ENCODE results near the gene COLEC11.
A peak's percentile ranks its signal among the peaks of the same experiment; 100 is the strongest.
"Not testable (repeated sequence)": the region's sequence is repeated elsewhere in the genome, so short reads cannot be mapped to it uniquely, and the experiment has no call there.

The COLEC11 gene

DNA sequence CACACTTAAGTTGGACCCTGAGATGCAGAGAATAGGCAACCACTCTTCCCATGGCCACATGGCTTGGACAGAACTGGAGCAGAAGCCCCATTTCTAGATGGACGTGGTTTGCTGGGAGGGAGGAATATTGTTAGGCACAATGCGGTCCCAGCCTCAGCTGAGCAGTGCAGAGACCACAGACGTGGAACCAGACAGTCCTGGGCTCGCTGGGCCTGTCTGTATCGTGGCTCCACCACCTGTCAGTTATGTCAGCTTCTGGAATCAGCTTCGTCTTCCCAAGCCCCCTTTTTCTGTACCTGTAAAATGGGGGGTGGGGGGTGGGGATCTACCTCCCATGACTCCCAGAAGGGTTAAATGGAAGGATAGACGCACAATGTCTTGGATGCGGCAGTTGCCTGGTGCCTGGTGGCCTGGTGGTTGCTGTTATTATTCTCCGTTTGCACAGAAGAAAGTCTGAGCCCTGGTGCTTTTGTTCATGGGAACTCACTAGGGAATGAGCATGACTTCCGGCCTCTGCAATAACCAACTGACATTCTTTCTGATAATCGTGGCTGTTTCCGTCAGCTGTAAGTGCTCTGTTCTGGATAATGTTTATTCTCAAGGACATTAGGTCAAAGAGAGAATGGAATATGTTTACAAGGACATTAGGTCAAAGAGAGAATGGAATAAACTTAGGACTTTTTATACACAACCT lies 31.4 kb downstream of the COLEC11 start:
- no peak for DNase-seq

DNA sequence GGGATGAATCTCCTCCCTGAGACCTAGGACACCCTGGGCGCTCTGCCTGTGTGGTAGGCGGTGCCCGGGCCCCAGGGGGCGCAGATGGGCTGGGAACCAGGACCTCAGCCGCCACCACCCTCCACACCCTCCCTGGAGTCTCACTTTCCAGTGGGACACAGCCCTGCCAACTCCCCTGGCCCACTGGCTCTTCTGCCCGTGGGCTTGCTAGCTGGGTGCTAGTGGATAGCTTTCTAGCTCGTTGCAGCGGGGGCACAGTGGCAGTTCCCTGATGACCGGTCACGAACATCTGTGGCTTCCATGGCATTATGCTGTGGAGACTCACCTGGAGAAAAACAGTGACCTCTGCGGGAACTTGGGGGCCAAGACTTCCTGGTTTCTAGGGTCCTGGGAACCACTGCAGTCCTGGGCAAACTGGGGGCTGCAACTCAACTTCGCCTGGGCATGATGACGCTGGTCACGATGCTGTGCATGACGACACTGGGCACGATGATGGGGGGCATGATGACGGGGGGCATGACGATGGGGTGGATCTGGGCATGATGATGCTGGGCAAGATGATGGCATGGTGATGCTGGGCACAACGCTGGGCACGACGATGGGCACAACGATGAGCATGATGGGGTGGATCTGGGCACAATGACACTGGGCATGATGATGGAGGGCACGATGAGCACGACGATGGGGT lies 32.0 kb downstream of the COLEC11 start:
- no peak for DNase-seq

DNA sequence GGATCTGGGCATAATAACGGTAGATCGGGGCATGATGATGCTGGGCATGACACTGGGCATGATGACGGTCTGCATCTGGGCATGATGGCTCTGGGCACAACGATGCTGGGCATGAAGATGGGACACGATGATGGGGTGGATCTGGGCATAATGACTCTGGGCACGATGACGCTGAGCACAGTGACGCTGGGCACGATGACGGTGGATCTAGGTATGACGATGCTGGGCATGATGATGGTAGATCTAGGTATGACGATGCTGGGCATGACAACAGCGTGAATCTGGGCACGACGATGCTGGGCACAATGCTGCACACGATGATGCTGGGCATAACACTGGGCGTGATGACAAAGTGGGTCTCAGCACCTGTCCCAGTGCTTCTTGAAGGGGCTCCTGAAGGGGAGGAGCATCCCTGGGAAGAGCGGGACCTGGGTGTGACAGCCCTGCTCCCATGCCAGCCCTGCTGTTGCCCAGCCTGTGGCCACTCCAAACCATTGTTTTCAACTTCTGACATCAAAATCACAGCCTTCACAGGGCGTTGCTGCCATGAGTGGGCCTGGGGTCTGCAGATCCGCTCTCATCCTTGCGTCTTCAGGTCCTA lies 32.7 kb downstream of the COLEC11 start:
- no peak for DNase-seq

DNA sequence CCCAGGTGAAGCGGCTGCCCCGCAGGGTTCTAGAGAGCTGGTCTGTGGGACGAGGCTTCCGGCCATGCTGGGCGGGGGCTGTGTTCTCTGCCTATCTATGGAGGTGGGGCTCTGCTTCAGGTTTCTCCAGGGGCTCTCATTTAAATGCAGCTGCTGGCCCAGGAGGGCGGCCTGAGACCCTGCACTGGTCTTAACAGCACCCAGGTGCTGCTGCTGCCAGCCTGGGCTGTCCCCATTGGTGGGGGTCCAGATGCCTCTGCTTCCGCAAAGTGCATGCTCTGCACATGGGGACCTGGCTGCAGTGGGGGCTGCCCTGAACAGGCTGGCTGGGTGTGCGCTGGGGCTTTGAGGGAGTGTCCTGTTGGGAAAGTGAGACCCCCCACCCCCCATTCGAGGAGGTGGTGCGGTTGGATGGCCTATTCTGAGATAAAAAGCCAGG lies 33.3 kb downstream of the COLEC11 start:
- DNase-seq: no peak

DNA sequence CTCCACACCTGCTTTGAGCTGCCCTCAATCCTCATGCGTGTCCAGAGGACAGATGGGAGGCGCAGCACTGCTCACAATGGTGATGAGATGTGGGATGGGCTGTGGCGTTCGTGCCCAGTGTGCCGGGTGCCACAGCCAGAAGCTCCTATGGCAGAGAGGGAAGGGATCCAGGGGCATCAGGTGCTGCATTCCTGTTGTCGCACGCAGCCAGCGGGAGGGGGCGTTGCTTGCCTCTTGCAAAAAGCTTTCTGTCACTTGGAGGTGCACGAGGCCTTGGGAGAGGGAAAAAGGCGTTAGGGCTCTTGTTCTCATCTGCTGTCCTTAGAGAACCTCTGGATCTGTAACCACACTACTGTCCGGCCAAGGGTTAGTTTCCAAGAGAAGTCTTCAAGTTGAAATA lies 33.9 kb downstream of the COLEC11 start:
- no peak for DNase-seq

DNA sequence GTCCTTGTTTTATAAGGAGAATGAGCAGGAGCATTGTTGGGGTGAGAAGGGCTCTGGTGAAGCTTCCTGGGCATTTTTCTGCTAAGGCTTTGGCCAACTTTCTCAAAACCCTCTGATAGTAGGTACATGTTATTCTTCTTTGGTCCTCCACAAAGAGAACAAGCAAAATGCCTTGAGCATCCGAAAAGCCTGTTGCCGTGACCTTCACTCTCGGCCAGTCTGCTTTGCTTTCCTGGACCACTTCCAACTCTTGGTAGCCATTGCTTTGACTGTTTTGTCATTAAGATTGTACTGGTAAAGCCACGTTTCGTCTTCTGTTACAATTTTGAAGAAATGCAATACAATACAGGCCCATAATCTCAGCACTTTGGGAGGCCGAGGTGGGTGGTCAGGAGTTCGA lies 35.7 kb downstream of the COLEC11 start:
- DNase-seq: no peak

DNA sequence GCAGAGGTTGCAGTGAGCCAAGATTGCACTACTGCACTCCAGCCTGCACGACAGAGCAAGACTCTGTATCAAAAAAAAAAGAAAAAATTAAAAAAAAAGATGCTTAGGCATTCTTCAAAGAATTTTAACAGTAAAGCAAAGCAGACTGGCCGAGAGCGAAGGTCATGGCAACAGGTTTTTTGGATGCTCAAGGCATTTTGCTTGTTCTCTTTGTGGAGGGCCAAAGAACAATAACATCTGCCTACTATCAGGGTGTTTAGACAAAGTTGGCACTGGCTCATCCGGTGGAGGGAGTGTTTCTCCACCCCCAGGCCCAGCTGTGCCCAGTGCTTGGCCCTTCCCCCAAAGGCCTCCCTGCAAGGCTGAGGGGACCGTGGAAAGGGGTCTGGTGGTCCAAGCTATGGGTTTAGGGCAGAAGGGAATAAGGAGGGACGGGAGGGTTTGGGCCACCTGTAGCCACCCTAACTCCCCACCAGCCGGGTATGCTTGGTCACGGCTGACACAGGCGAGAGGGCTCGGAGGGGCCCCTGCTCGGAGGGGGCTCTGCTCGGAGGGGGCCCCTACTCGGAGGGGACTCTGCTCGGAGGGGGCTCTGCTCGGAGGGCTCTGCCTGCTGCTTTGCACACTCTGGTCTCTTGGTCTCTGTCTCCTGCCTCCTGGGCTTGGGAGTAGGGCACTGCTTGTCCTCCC lies 36.4 kb downstream of the COLEC11 start:
- no peak for DNase-seq

DNA sequence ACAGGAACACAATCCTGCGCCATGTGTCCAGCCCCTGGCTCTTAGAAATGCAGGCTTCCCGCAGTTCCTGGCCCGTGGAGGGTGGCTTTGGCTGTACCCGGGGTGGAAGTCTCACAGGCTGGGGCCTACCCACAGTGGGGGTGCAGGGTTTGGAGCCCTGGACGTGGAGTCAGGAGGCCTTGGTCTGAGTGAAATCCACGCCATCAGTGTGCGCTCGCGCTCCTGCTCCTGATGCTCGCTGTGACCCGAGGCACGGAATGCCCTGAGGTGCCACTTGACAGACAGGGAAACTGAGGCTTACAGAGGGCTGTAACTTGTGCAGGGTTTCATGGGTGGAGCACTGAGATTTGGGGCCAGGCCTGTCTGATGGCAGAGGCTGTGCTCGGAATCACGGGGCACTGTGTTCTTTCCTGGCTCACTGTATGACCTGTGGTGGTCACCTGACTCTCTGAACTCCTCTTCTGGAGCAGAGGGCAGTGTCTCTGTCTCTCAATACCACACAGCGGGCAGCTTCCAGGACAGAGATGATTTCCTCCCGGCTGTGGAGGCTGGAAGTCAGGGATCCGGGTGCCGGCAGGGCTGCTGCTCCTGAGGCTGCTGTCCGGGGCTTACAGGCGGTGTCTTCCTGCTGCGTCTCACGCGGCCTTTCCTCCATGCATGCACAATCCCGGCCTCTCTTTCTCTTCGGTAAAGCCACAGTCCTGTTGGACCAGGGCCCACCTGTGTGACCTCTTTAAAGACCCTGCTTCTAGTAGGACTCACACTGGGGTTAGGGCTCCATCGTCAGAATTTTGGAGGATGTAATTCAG lies 37.1 kb downstream of the COLEC11 start:
- DNase-seq: no peak

DNA sequence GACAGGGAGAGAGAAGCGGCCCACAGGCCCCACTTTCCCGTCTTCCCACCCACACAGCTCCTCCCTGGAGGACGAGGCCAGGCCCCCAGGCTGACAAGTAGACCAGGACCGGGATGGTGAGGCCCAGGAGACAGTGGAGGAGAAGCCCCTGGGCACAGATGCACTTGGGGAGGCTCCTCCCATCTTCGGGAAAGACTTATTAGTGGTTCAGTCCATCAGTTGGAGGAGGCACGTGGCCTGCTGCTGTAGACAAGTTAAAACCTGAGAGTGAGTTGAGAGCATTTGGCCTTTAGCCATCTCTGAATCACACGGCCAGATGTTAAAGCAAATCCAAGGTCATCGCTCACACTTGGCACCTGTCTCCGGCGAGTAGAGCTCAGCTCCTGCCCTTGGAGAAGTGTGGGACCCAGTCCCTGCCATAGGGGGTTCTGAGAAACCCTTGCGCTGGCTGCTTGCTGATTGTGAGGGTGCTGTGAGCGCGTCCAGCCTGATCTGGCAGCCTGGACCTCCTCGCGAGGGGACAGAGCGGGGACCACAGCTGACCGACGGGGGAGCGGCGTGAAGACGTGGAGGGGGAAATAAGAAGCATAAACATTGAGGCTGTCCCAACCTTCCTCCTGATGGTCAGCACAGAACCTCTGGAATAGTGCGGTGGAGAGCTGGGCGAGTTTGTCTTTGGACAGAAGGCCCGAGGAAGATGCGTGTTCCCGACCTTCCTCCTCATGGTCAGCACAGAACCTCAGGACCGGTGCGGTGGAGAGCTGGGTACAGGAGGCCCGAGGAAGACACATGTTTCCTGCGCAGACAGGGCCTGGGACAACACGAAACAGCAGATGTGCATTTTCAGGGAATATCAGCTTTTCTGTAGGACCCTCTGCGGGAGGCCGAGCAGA lies 38.4 kb downstream of the COLEC11 start:
- no peak for DNase-seq

DNA sequence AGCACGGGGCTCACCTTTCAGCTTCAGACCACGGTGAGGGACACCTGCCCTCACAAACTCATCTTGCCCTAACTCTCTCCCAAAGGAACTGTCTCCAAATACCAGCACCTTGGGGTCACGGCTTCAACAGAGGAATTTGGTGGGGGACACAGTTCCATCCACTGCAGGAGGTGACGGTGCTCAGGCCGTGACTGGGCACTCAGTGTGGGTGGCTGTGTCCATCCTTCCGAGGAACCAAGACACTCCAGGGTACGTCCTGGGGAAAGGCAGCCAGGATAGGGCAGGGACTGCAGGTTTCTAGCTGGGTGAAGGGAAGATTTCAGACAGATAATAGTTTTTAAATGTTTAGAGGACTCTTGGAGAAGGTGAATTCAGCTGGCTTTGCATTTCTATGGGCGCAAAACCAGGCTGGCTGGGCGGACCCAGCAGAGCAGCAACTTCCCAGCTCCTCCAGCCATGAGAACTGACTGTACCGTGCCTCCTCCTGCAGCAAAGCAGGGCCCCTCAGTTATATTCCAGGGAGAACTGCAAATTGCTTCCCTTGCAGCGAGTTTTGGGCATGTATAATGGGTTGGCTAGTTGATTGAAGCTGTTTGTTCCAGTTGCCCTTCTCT lies 39.2 kb downstream of the COLEC11 start:
- DNase-seq: no peak

DNA sequence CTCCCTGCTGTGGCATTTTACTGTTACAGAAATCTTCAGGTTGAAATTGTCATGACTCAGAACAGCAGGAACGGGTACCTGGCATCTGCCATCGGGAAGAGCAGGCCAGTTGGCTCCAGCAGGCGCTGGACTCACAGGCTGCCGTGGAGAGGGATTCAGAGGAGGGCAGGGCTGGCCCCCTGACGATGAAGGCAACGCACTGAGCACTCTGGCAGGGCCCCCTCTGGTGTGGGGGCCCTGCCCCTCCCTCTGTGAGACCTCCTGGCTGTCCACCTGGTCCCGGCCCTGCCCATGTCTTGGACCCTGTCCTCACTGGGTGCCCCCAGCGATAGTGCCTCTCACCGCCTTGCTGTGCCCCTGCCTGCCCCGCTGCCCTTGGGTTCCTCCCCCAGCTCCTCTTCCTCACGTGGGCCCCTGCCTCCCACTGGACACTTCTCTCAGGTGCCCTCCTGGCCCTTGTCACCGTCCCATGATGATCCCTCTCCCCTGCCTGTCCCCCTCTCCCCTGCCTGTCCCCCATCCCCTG lies 39.7 kb downstream of the COLEC11 start:
- no peak for DNase-seq

DNA sequence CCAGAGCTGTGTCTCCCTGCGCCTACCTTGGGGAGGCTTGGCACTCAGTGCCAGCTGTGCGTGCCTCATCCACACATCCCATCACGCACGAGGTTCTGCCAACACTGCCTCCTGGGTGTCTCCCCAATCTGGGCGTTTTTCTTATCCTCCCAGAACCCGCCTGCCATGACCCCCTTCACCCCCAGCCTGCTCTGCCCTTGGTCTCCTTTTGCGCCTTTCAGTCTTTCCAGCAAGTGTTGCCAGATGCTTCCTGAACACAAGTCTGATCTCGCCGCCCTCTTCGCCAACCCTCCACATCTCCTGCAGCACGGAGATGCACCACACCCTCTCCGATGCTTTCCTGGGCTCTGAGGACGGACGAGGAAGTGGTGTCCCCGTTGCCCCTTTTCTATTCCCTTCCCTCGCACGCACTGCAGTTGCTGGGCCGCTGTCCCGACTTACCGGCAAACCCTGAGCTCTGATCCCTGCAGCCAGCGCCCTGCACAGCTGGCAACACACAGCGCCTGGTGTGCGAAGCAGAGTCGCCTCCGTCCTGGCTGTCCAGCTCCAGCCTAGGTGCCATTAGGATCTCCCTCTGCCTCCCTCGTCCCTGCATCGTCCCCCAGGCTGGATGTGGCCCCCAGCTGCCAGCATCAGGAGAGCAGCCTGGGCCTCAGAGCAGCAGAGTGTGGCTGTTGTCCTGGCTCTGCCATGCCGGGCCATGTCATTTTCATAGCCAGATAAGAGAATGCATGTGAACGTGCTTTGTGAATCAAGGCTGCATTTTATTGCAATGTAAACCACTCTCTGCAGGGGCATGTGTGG lies 40.5 kb downstream of the COLEC11 start:
- no peak for DNase-seq

DNA sequence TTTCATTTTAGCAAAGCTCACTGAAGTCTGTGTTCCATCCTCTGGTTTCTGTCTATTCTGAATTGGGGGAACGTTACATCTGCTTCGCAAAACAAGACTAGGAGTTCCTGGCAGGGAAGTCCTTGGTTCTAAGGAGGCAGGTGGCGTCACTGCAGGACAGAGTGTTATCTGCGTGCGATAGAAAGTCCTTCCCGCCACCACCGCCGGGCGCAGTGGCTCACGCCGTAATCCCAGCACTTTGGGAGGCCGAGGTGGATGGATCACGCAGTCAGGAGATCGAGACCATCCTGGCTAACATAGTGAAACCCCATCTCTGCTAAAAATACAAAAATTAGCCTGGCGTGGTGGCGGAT lies 41.0 kb downstream of the COLEC11 start:
- not testable (repeated sequence) for DNase-seq

DNA sequence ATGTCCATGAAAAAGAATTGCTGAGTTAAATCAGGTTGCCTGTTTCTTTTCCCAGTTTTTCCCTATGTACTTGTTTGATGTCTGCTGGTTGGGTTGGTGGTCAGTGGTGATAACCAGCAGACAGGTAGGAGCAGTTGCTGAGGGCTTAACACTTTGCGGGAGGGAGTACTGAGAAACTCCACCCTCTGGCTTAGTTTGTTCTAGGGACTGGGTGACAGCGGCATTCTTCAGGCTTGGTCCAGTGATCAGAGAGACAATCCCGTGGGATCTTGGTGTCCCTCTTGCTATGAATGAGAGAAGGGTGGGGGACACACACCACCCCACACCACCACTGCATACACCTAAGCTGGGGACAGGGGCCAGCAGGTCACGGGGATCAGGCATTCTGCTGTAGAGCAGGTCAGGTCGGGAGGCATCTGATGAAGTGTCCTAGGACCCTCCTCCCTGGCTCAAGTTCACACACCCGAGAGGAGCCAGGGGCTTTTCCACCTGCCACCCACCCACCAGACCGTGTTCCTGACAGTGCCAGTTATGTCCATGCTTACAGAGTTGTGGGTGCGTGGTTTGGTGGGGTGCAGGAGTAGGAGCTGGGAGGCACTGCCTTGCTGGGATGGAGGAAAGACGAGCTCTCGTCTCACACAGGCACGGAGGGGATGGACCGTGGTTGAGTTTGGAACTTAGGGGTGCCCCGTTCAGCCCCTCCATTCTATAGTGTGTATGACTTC lies 41.8 kb downstream of the COLEC11 start:
- no peak for DNase-seq

DNA sequence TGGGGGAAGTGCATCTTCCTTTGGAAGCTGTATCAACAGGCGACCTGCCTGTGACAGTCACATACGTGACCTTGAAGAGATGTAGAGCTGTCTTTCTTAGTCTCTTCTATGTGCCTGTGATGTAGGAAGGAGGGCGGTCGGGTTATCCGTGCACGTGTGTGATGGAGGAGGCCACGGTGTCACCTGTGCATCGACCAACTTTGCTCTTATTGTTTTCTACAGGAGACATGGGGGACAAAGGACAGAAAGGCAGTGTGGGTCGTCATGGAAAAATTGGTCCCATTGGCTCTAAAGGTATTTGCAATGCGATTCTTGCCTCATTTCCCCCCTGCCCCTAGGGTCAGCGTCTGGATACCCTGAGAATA lies 42.4 kb downstream of the COLEC11 start:
- DNase-seq: no peak

DNA sequence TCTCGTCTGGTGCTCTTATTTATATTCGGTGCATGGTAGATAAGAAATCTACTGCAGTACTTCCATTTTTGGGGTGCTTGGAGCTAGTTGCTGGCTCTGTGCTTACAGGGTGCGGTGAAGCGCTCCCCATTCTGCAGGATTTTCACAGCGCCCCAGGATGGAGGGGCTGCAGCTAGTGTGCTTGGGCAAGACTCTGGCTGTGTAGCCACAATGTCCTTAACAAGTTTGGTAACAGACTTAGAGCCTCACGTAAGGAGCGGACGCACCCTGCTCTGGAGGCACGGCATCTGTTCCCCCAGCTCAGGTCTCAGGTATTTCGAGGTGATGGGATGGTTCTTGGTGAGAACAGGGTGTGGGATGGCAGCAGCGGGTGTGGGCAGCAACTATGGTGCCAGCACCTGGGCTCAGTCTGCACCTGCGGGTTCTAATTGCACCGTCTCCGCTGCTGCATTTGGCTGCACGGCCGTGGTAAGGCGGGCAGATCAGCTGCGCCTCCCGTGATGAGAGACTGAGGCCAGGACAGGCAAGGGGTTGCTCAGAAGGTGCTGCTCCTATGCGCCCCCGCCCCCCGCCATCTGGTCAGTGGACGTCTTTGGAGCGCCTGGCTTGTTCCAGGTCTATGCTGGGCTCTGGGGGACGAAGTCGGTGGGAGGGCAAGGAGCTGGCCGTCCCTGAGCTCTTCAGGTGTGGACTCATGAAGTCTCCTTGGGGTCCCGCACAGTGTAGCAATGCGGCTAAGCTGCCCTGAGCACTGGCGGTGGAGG lies 43.0 kb downstream of the COLEC11 start:
- DNase-seq: no peak

DNA sequence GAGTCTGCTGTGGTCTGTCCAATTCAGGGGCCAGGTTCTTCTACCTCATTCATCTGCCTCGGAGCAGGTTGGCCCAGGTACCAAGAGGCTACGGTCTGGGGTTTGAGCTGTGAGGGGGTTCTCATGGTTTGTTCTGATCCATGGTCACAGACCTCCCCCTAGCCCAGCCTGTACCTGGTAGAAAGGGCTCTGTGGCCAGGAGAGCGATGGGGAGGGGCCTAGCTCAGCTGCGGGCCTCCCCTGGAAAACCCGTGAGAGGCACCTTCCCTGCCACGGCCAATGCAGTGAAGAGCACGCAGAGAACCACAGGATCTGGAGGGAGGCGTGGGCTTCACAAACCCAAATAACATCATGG lies 43.5 kb downstream of the COLEC11 start:
- peak; percentile 0 for DNase-seq

DNA sequence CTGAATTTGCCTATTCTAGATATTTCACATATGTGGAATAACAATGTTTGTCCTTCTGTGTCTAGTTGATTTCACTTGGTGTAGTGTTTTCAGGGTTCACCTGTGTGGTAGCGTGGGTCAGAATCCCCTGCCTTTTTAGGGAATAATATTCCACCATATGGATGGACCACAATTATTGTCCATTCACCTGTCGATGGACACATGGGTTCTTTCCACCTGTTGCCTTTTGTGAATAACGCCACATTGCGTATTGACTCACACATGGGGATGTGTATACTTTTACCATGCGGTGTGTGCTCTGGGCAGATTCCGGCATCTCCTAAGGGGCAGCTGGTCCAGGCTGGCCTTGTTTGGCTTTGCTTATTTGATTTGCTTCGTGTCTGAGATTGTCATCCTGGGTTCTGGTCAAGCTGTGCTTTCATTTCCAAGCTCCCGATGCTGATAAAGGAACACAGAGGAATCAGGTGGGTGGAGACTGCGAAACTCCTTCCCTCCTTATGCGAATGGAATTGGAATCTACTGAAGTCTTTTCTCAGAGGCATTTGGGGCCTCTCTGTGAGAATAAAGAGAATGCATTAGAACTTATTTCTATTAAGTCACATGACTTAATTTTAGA lies 44.2 kb downstream of the COLEC11 start:
- no peak for DNase-seq

DNA sequence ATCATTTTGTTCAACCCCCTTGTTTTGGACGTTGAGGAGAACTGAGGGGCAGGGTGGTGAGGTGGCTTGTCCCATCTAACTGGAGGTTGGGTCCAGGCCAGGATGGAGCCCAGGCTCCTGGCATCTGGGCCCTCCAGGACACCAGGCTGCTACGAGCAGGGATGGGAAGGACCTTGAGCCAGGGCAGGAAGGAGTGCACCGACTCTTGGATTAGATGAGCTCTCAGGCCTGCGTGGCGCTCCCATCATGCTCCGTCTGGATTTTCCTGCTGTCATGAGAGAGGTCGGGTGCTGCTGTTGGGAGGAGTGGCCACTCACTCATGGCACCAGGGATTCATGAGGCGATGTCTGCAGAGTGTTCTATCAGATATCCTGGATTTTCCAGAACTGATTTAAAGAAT lies 44.7 kb downstream of the COLEC11 start:
- no peak for DNase-seq

Data from activated naive CD4-positive, alpha-beta T cell treated with Interleukin-2 at 50 U/mL for 16 hours (primary cell).